Measurements from ENCODE around the gene SMOC2.

DNA sequence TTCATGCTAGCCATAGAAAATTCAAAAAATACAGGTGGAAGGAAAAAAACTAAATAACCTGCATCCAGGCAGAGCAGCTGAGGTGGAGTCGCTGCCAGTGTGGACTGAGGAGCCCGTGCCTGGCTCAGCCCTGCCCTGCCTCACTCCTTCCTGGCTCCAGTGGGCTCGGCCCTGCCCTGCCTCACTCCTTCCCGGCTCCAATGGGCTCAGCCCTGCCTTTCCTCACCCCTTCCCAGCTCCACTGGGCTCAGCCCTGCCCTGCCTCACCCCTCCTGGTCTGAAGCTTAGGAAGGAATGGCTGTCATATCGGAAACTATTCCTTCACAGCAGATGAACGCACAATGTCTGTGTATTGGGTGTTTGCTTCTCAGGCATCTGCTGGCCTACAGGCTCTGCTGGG is 142.1 kb downstream of the SMOC2 start:
- TF ChIP-seq KLF16 (tag by site-specific recombination; IDR thresholded peaks at IDR 0.05) (no peak), ZNF549 (tag by site-specific recombination; IDR thresholded peaks at IDR 0.05) (no peak), ZNF19 (tag by site-specific recombination; IDR thresholded peaks at IDR 0.05; ENCODE audit: low read depth) (no peak), ZIC2 (tag by site-specific recombination; IDR thresholded peaks at IDR 0.05) (no peak), KLF7 (tag by site-specific recombination; IDR thresholded peaks at IDR 0.05; ENCODE audit: borderline replicate concordance) (no peak), ZNF514 (tag by site-specific recombination; IDR thresholded peaks at IDR 0.05) (no peak), ZNF132 (tag by site-specific recombination; IDR thresholded peaks at IDR 0.05; ENCODE audit: borderline replicate concordance) (no peak), ZNF561 (tag by site-specific recombination; IDR thresholded peaks at IDR 0.05; ENCODE audit: borderline replicate concordance) (no peak), ZNF266 (tag by site-specific recombination; IDR thresholded peaks at IDR 0.05; ENCODE audit: low read depth) (no peak)
- TF ChIP-seq, protein P1, sequence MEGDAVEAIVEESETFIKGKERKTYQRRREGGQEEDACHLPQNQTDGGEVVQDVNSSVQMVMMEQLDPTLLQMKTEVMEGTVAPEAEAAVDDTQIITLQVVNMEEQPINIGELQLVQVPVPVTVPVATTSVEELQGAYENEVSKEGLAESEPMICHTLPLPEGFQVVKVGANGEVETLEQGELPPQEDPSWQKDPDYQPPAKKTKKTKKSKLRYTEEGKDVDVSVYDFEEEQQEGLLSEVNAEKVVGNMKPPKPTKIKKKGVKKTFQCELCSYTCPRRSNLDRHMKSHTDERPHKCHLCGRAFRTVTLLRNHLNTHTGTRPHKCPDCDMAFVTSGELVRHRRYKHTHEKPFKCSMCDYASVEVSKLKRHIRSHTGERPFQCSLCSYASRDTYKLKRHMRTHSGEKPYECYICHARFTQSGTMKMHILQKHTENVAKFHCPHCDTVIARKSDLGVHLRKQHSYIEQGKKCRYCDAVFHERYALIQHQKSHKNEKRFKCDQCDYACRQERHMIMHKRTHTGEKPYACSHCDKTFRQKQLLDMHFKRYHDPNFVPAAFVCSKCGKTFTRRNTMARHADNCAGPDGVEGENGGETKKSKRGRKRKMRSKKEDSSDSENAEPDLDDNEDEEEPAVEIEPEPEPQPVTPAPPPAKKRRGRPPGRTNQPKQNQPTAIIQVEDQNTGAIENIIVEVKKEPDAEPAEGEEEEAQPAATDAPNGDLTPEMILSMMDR (tag by site-specific recombination; IDR thresholded peaks at IDR 0.05): no peak
- TF ChIP-seq, protein P2, sequence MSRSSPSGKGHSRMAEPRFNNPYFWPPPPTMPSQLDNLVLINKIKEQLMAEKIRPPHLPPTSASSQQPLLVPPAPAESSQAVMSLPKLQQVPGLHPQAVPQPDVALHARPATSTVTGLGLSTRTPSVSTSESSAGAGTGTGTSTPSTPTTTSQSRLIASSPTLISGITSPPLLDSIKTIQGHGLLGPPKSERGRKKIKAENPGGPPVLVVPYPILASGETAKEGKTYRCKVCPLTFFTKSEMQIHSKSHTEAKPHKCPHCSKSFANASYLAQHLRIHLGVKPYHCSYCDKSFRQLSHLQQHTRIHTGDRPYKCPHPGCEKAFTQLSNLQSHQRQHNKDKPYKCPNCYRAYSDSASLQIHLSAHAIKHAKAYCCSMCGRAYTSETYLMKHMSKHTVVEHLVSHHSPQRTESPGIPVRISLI (tag by site-specific recombination; IDR thresholded peaks at IDR 0.05): no peak

Measured in HEK293 (cell line).